ENCODE measurements around the gene CHD2.
"Not testable (repeated sequence)": the region's sequence is repeated elsewhere in the genome, so short reads cannot be mapped to it uniquely, and the experiment has no call there.

Gene CHD2

GRCh38 chr15:93019971-93020370 is 119.8 kb downstream of the CHD2 start:
- DNase-seq (ENCODE audit: low spot score), result no peak

DNA sequence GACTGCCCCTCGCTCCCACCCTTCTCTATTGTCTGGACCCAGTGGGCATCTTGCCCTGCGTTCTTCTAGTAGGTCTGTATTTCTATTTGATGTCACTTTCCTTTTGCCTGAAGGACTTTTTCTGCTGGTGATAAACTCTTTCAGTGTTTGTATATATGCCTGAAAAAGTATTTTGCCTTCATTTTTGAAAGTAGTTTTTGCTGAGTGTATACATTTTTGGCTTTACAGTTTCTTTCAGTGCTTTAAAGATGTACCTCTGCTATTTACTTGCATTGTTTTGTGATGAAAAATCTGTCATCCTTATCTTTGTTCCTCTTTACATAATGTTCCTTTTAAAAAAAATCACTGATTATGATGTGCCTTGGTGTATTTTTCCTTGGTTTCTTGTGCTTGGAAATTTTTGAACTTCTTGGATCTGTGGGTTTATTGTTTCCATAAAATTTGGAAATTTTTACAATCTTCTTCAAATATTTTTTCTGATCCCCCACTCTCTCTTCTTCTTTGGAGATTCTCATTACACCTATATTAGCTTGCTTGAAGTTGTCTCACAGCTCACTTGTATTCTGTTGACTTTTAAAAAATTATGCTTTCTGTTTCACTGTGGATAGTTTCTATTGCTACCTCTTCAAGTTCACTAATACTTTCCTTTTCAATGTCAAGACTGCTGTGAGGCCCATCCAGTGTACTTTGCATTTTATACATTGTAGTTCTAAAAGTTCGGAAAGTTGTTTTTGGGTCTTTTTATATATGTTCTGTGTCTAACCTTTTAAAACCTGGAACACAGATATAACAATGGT is 121.0 kb downstream of the CHD2 start:
- DNase-seq (ENCODE audit: low spot score), result no peak

GRCh38 chr15:93024293-93024692 is 124.2 kb downstream of the CHD2 start:
- DNase-seq (ENCODE audit: low spot score), result no peak

- no peak for DNase-seq (ENCODE audit: low spot score)
Observed at GRCh38 chr15:93024716-93025624, 124.8 kb downstream of the CHD2 start.

- DNase-seq (ENCODE audit: low spot score), result no peak
Observed at GRCh38 chr15:93025625-93025982, 125.5 kb downstream of the CHD2 start.

- no peak for DNase-seq (ENCODE audit: low spot score)
Observed at GRCh38 chr15:93026380-93026817, 126.3 kb downstream of the CHD2 start.

GRCh38 chr15:93027413-93027812 is 127.3 kb downstream of the CHD2 start:
- no peak for DNase-seq (ENCODE audit: low spot score)

DNA sequence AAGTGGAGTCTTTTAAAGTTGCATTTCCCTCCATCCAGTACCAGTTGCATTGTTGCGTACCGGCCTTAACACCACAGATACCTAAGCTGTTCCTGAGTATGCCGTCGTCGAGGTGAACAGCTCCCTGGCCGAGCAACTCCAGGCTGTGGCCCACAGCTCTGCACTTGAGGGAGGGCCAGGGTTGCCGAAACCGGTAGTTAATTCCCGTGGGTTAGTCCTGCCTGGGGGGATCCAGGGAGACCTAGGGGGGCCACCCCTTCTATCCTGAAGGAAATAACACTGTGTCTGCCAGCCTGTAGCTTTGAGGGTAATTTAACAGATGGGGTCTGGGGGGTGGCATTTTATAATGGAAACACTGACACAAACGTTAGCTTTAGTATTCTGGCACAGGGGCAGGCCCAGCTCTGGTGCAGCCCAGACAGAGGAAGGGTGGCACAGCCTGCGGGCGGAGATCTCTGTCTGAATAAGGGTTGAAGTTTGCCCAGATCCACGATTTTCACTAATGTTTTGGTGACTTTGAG is 128.0 kb downstream of the CHD2 start:
- no peak for DNase-seq (ENCODE audit: low spot score)

- no peak for DNase-seq (ENCODE audit: low spot score)
Observed at GRCh38 chr15:93028632-93029213, 128.6 kb downstream of the CHD2 start.

GRCh38 chr15:93029214-93029835 is 129.2 kb downstream of the CHD2 start:
- no peak for DNase-seq (ENCODE audit: low spot score)

- no peak for DNase-seq (ENCODE audit: low spot score)
Observed at GRCh38 chr15:93029836-93030429, 129.8 kb downstream of the CHD2 start.

GRCh38 chr15:93030430-93031102 is 130.4 kb downstream of the CHD2 start:
- DNase-seq (ENCODE audit: low spot score), result peak; percentile 62

DNA sequence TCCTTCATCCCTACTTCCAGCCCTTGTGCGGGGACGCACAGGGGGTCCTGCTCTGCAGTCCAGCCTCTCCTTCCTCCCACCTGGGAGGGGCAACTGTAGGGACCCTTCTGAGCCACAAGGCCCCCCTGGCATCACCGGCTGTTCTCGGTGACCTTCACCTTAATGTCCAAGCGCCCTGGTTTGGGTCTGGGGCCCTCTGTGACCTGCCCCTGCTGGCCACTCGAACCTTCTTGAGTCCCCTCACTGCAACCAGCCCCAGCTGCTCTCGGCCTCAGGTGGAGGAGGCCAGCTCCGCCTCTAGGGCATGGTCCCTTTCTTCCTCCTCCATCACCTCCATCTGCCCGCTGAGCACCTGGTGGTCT is 131.0 kb downstream of the CHD2 start:
- no peak for DNase-seq (ENCODE audit: low spot score)

DNA sequence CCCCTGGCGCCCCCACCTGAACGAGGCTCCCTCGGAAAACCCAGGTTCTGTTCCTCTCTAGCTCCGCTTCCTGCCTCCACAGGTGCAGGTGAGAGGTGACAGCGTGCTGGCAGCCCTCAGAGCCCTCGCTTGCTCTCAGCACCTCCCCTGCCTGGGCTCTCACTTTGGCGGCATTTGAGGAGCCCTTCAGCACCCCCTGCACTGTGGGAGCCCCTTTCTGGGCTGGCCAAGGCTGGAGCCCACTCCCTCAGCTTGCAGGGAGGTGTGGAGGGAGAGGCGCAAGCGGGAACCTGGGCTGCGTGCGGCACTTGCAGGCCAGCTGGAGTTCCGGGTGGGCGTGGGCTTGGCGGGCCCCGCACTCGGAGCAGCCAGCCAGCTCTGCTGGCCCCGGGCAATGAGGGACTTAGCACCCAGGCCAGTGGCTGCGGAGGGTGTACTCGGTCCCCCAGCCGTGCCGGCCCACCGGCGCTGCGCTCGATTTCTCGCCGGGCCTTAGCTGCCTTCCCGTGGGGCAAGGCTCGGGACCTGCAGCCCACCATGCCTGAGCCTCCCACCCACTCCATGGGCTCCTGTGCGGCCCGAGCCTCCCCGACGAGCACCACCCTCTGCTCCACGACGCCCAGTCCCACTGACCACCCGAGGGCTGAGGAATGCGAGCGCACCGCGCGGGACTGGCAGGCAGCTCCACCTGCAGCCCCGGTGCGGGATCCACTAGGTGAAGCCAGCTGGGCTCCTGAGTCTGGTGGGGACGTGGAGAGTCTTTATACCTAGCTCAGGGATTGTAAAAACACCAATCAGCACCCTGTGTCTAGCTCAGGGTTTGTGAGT is 131.6 kb downstream of the CHD2 start:
- not testable (repeated sequence) for DNase-seq (ENCODE audit: low spot score)

GRCh38 chr15:93032515-93033206 is 132.5 kb downstream of the CHD2 start:
- not testable (repeated sequence) for DNase-seq (ENCODE audit: low spot score)

DNA sequence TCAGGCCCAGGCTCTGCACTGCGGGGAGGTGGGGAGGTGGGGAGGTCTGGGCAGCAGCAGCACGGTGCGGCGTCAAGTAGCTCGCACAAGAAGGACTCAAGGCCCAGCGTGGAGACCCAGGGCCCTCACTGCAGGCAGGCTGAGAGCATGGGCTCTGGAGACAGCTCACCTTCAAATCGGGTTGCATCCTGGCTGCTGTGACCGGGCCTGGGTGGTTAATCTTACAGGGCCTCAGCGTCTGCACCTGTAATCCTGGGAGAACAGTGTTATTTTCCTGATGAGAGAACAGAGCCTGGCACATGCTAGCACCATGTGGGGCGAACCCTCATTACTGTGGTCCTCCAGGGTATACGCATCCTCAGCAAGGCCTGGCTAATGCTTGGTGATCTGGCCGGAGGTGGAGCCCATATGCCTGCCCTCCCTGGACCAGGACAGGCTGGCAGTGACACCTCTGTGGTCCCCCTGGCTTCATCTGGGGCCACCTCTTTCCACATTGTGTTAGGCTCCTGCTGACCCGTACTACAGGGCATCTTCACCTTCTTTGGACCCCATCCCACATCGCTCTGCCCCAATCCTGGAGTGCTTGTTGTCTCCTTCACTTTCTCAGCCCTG is 133.4 kb downstream of the CHD2 start:
- no peak for DNase-seq (ENCODE audit: low spot score)

DNA sequence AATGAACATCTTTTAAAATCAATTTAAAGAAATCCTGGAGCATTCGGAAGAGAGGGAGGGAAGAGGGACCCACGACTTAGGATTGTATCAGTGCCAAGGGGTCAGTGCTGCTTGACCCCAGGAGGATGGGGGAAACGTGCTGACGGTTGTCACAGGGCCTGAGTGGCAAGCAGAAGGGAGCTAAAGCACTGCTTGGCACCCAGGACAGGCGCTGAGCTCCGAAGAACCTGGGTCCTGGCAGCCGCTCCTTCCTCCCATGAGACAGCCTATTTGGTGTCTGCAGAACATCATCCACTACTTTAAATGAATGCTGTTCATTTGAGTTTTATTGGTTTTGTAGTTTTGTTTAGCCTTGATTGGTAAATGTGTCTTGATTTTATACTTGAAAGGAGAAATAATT is 134.4 kb downstream of the CHD2 start:
- no peak for DNase-seq (ENCODE audit: low spot score)

- no peak for DNase-seq (ENCODE audit: low spot score)
Observed at GRCh38 chr15:93035092-93035915, 135.2 kb downstream of the CHD2 start.
